T-helper 2 cell treated with Interferon-gamma antibody and Interleukin-4, amounts not matched to agents 5 μg/mL and 100 μg/mL, for 36 hours (primary cell): ENCODE results near the gene CCDC63.

Experiments
- DNase-seq: peaks from one replicate; pipeline ENCODE4 v3.0.0; 2021; ENCODE audit warnings: low spot score
- H3K27ac Mint-ChIP-seq: one replicate; pipeline ENCODE4 v1.8.0; 2021; ENCODE audit warnings: mild to moderate bottlenecking, mixed read lengths
- H3K27me3 Mint-ChIP-seq: one replicate; pipeline ENCODE4 v1.8.0; 2021; ENCODE audit warnings: low read depth, mixed read lengths
- H3K36me3 Mint-ChIP-seq: one replicate; pipeline ENCODE4 v1.8.0; 2021; ENCODE audit warnings: low read depth, mixed read lengths
- H3K4me1 Mint-ChIP-seq: one replicate; pipeline ENCODE4 v1.8.0; 2021; ENCODE audit warnings: low read depth, mixed read lengths
- H3K4me3 Mint-ChIP-seq: one replicate; pipeline ENCODE4 v1.8.0; 2022; ENCODE audit warnings: mild to moderate bottlenecking, moderate library complexity, mixed read lengths
- H3K9me3 Mint-ChIP-seq: one replicate; pipeline ENCODE4 v1.8.0; 2021; ENCODE audit warnings: mixed read lengths

CCDC63 gene

DNA sequence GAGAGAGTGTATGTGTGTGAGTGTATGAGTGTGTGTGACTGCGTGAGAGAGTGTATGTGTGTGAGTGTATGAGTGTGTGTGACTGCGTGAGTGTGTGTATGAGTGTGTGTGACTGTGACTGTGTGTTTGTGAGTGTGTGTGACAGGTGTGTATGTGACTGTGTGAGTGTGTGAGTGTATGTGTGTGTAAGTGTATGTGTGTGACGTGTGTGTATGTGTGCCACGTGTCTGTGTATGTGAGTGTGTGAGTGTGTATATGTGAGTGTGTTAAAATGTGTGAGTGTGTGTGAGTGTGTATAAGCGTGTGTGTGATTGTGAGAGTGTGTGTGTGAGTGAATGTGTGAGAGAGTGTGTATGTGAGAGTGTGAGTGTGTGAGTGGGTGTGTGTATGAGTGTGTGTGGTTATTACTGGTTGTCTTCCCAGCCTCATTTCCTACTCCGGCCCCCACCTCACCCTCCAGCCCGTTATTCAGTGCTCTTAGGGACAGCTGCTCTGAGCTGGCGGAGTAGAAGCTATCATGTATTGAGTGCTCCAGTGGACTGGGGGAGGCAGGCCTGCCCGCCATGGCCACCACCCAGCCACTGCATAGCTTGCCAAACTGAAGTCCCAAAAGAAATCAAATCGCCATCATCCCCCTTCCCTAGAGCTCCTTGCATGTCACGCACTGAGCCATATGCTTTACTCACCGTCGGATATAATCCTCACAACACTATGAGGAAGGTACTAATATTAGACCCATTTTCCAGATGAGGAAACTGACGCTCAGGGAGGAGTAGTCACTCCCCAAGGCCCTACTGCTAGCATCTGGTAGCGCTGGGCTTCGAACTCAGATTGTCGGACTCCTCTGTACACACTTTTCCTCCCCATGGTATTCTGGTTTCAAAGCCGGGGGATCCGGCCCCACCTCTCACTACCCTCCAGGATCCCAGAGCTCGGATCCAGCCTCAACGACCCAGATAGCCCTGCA lies 83.8 kb downstream of the CCDC63 start:
- Mint-ChIP-seq H3K4me1 (no peaks in the 10 kb centered on the region), H3K4me3 (no peak overlapping the region), H3K27me3 (no peaks in the 10 kb centered on the region), H3K9me3 (no peaks in the 10 kb centered on the region), H3K27ac (no peak overlapping the region), H3K36me3 (no peaks in the 10 kb centered on the region)
- DNase-seq: no peak

DNA sequence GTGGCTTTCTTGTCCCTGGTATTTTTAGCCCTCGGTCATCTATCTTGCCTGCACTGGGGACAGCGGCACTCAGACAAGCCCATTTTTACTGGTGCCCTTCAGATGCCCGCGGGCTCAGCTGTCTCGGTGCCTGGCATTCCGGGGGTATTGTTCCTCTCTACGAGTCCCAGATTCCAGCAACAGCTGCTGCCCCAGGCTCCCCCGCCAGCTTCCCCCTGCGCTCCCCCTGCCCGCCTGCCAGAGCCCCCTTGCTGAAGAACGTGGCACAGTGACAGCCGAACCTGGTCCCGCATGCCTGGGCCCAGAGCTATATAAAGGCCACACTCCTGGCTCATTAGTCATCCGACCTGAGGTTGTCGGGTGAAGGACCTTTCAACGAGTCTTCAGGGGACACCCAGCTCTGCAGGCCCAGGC lies 84.5 kb downstream of the CCDC63 start:
- H3K36me3 Mint-ChIP-seq: no peaks in the 10 kb centered on the region
- no peak overlapping the region for H3K27ac Mint-ChIP-seq

DNA sequence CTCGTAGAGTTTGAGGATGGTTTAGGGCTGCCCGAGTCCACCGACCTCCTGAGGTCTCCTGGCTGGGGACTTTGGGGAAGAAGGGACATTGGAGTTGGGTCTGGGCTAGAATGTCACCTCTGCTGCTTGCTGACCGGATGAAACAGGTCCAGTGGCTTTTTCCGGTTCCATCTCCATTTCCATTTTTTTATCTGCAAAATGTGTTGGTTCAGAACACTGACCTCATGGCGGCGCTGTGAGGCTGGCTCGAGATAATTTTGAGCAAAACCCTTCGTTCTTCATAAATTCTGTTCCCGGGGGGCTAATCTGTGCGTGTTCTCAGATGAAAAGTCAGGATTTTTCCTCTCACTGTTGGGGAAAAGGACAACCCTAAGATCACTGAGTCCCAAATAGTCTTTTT lies 85.3 kb downstream of the CCDC63 start:
- no peak overlapping the region for H3K4me3 Mint-ChIP-seq
- peaks cover 4% of the 10 kb centered on the region for H3K27me3 Mint-ChIP-seq
- no peak for DNase-seq
- H3K4me1 Mint-ChIP-seq: no peaks in the 10 kb centered on the region
- no peak overlapping the region for H3K27ac Mint-ChIP-seq
- no peaks in the 10 kb centered on the region for H3K36me3 Mint-ChIP-seq
- no peaks in the 10 kb centered on the region for H3K9me3 Mint-ChIP-seq

More for the DNA sequence above, 84.5 kb downstream of the CCDC63 start:
- no peak for DNase-seq
- Mint-ChIP-seq H3K4me3 (no peak overlapping the region), H3K27me3 (peaks cover 2% of the 10 kb centered on the region), H3K4me1 (no peaks in the 10 kb centered on the region), H3K9me3 (no peaks in the 10 kb centered on the region)

DNA sequence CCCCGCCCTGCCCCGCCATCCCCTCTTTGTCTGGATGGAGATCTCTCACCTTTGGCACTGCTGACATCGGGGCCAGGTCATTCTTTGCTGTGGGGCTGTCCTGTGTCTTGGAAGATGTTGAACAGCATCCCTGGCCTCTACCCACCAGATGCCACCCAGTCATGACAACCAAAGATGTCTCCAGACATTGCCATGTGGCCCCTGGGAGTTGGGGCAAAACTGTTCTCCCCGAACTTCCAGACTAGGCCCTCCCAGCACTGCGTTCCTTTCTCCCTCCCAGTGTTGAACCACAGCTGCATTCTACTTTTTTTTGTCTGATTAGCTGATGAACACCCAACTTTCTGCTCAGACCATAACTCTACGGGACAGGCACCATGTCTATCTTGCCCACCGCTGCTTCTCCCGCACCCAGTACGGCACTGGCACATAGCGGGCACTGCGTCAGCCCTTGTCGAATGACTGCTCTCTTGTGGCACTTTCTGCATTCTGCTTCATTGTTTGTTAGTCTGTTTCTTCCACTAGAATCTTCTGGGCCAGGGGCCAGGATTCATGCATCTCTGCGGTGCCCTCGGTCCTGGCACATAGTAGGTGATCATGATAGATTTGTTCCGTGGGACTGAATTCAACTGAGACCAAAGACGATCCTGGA lies 86.7 kb downstream of the CCDC63 start:
- Mint-ChIP-seq H3K27ac (no peak overlapping the region), H3K36me3 (no peaks in the 10 kb centered on the region)

GRCh38 chr12:110934093-110934852 lies 87.5 kb downstream of the CCDC63 start:
- Mint-ChIP-seq H3K27me3 (peaks cover 9% of the 10 kb centered on the region), H3K27ac (no peak overlapping the region), H3K36me3 (no peaks in the 10 kb centered on the region), H3K4me3 (no peak overlapping the region), H3K9me3 (no peaks in the 10 kb centered on the region), H3K4me1 (no peaks in the 10 kb centered on the region)
- DNase-seq: no peak

More for the DNA sequence above, 86.7 kb downstream of the CCDC63 start:
- Mint-ChIP-seq H3K4me3 (no peak overlapping the region), H3K27me3 (peaks cover 9% of the 10 kb centered on the region), H3K4me1 (no peaks in the 10 kb centered on the region), H3K9me3 (no peaks in the 10 kb centered on the region)
- no peak for DNase-seq

DNA sequence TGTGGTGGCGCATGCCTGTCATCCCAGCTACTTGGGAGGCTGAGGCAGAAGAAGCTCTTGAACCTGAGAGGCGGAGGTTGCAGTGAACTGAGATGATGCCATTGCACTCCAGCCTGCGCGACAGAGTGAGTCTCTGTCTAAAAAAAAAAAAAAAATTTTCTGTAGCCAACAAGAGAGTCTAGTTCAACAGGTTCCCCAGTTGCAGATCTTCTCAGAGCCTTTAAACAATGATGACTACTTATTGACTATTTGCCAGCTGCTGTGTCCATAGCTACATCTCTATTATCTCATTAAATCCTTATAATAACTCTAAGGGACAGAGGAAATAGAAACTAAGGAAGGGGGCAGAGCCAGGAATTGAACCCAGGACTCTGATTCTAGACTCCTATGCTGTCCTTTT lies 88.8 kb downstream of the CCDC63 start:
- Mint-ChIP-seq H3K36me3 (no peaks in the 10 kb centered on the region), H3K4me1 (no peaks in the 10 kb centered on the region), H3K27me3 (peaks cover 9% of the 10 kb centered on the region), H3K27ac (no peak overlapping the region), H3K4me3 (no peak overlapping the region), H3K9me3 (no peaks in the 10 kb centered on the region)
- no peak for DNase-seq

DNA sequence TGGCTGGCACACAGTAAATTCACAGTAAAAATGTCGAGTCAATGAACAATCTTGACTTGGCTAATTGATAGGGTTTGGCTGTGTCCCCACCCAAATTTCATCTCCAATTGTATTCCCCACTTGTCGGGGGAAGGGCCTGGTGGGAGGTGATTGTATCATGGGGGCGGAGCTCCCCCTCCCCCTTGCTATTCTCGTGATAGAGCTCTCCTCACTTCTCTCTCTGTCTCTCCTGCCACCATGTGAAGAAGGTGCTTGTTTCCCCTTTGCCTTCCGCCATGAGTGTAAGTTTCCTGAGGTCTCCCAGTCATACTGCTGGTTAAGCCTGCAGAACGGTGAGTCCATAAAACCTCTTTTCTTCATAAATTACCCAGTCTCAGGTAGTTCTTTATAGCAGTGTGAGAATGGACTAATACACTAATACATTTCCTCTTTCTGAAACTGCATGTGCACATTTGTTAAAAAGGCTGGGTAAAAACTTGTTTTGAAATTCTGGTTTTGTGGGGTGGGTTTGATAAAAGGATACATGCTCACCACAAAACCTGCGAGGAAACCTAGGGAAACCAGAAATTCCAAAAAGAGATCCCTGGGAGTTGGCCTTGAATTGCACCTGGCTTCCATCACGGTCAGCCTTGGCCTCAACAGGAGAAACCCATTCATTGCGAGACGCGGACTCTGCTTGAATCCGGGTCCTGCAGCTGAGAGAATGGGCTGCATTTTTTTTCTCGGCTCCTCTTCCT lies 89.7 kb downstream of the CCDC63 start:
- no peak overlapping the region for H3K4me3 Mint-ChIP-seq
- peaks cover 9% of the 10 kb centered on the region for H3K27me3 Mint-ChIP-seq
- no peaks in the 10 kb centered on the region for H3K4me1 Mint-ChIP-seq

GRCh38 chr12:110937104-110937641 lies 90.4 kb downstream of the CCDC63 start:
- Mint-ChIP-seq H3K4me1 (no peaks in the 10 kb centered on the region), H3K4me3 (no peak overlapping the region), H3K27ac (no peak overlapping the region)

More for the DNA sequence above, 89.7 kb downstream of the CCDC63 start:
- DNase-seq: no peak
- no peaks in the 10 kb centered on the region for H3K36me3 Mint-ChIP-seq
- no peak overlapping the region for H3K27ac Mint-ChIP-seq
- no peaks in the 10 kb centered on the region for H3K9me3 Mint-ChIP-seq

DNA sequence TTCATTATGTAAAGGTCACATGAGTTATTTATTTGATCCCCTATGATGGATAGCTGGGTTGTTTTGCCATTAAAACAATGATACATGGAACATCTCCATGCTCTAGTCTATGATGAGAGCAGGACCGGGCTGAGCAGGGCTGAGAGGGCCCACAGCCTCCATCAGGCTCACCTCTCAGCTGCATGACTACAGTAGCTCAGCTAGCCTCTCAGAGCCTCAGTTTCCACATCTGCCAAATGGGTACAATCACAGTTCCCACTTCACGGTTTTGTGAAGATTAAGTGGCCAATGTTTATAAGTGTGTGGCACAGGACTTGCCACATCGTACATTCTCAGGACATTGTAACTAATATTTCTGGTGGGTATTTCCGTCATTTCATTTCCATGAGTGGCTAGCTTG lies 93.5 kb downstream of the CCDC63 start:
- Mint-ChIP-seq H3K27me3 (peaks cover 9% of the 10 kb centered on the region), H3K9me3 (peaks cover 4% of the 10 kb centered on the region), H3K36me3 (no peaks in the 10 kb centered on the region), H3K4me3 (no peak overlapping the region), H3K27ac (no peak overlapping the region), H3K4me1 (no peaks in the 10 kb centered on the region)
- no peak for DNase-seq

More at GRCh38 chr12:110937104-110937641, 90.4 kb downstream of the CCDC63 start:
- Mint-ChIP-seq H3K9me3 (no peaks in the 10 kb centered on the region), H3K27me3 (peaks cover 9% of the 10 kb centered on the region), H3K36me3 (no peaks in the 10 kb centered on the region)
- DNase-seq: peak; percentile 15

GRCh38 chr12:110940933-110941332 lies 94.1 kb downstream of the CCDC63 start:
- no peak overlapping the region for H3K27ac Mint-ChIP-seq
- no peak for DNase-seq
- no peaks in the 10 kb centered on the region for H3K36me3 Mint-ChIP-seq

GRCh38 chr12:110941391-110941790 lies 94.6 kb downstream of the CCDC63 start:
- Mint-ChIP-seq H3K4me1 (no peaks in the 10 kb centered on the region), H3K27ac (no peak overlapping the region), H3K9me3 (peaks cover 9% of the 10 kb centered on the region), H3K36me3 (no peaks in the 10 kb centered on the region), H3K4me3 (no peak overlapping the region), H3K27me3 (peaks cover 7% of the 10 kb centered on the region)
- no peak for DNase-seq

More at GRCh38 chr12:110940933-110941332, 94.1 kb downstream of the CCDC63 start:
- no peaks in the 10 kb centered on the region for H3K4me1 Mint-ChIP-seq
- no peak overlapping the region for H3K4me3 Mint-ChIP-seq
- peaks cover 9% of the 10 kb centered on the region for H3K27me3 Mint-ChIP-seq
- peaks cover 4% of the 10 kb centered on the region for H3K9me3 Mint-ChIP-seq

DNA sequence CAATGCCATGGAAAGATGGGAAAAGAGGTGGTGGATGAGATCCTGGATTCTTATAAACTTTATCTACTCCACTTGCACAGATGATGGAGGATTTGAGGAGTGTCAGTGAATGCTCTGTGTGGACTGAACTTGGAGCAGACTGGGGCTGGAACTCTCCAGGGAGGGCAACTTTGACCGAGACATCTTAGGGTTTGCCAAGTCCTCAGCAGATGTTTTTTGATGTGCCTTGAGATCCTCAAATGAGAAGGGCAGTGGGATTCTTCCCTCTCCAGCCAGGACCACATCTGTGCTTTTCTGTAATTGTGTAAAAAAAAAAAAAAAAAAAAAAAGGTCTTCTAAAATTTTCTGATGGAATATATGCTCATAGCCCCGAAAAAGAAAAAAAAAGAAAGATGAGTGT lies 96.6 kb downstream of the CCDC63 start:
- Mint-ChIP-seq H3K9me3 (peaks cover 11% of the 10 kb centered on the region), H3K36me3 (no peaks in the 10 kb centered on the region), H3K4me3 (no peak overlapping the region), H3K27ac (no peak overlapping the region), H3K4me1 (no peaks in the 10 kb centered on the region), H3K27me3 (no peaks in the 10 kb centered on the region)
- no peak for DNase-seq

DNA sequence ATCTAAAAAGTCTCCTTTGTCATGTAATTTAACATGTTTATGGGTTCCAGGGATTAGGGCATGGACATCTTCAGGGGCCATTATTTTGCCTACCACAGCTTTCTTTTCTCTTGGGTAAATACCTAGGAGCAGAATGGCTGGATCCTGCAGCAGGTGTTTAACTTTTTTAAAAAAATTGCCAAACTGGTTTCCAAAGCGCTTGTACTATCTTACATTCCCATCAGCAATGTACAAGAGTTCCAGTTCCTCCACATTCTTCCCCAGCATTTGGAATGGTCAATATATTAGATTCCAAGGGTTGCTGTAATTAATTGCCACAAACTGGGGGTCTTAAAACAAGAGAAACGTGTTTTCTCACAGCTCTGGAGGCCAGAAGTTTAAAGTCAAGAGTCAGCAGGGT lies 101.3 kb downstream of the CCDC63 start:
- Mint-ChIP-seq H3K27me3 (peaks cover 5% of the 10 kb centered on the region), H3K4me3 (no peak overlapping the region), H3K4me1 (no peaks in the 10 kb centered on the region), H3K9me3 (peaks cover 15% of the 10 kb centered on the region), H3K27ac (no peak overlapping the region), H3K36me3 (no peaks in the 10 kb centered on the region)
- no peak for DNase-seq
